CD4-positive, alpha-beta T cell (primary cell): ENCODE measurements around the gene RD3L. TPM values are rescaled to one million over a fixed set of nuclear protein-coding genes. Genes with fewer than 3 reads are reported as not detected.

Source experiments
- ATAC-seq: fragments of 200-7000 bp; cut with Tn5 transposase; one replicate; pipeline ENCODE4 v1.10.0; 2022; ENCODE audit warnings: mild to moderate bottlenecking; ENCODE audit not compliant: poor library complexity
- CTCF ChIA-PET: fragments of 350-600 bp; sonication (Branson Sonifier 250); formaldehyde crosslinking; loops from one replicate; lab custom pipeline; 2021; ENCODE audit warnings: antibody characterized with exemption, inconsistent platforms; lab: Charles Lee
- POLR2A ChIA-PET: fragments of 350-600 bp; sonication (Branson Sonifier 250); formaldehyde crosslinking; loops from one replicate; lab custom pipeline; 2021; ENCODE audit warnings: antibody characterized with exemption, inconsistent platforms; lab: Charles Lee
- DNase-seq, 14 experiments: peaks; one replicate each; pipeline ENCODE4 v3.0.0-alpha.2; 2013 to 2020; ENCODE audit warnings: mixed read lengths in 2 of 14
- H3K27ac ChIP-seq, 2 donors: one replicate each; pipeline versions ENCODE4 v1.5.1 to v1.7.0; 2013; ENCODE audit warnings: low read length in 2 of 2, low read depth in 1 of 2, mild to moderate bottlenecking in 1 of 2
- H3K27me3 ChIP-seq, 2 experiments: 1 replicate in 1 of 2; 2 replicates in 1 of 2; pipeline versions ENCODE4 v1.6.1 to v1.7.0; 2013; ENCODE audit warnings: low read length in 2 of 2, control low read depth in 1 of 2, mild to moderate bottlenecking in 1 of 2, moderate library complexity in 1 of 2; ENCODE audit not compliant: insufficient read depth in 2 of 2, control insufficient read depth in 1 of 2
- H3K36me3 ChIP-seq: one replicate; pipeline ENCODE4 v1.6.1; 2013; ENCODE audit warnings: low read length, control low read depth; ENCODE audit not compliant: insufficient read depth
- H3K4me1 ChIP-seq: one replicate; pipeline ENCODE4 v1.6.1; 2013; ENCODE audit warnings: low read length, control low read depth; ENCODE audit not compliant: insufficient read depth
- H3K4me3 ChIP-seq: one replicate; pipeline ENCODE4 v1.5.1; 2013; ENCODE audit warnings: mild to moderate bottlenecking, low read length, moderate library complexity
- H3K9me3 ChIP-seq, 2 experiments: 1 replicate in 1 of 2; 2 replicates in 1 of 2; pipeline versions ENCODE4 v1.6.1 to v1.7.0; 2013; ENCODE audit warnings: low read length in 2 of 2, mild to moderate bottlenecking in 2 of 2, control low read depth in 1 of 2, moderate library complexity in 1 of 2; ENCODE audit not compliant: control insufficient read depth in 1 of 2, insufficient read depth in 1 of 2
- H3K27ac Mint-ChIP-seq: one replicate; pipeline ENCODE4 v1.8.0; 2020; ENCODE audit warnings: mixed read lengths
- H3K27me3 Mint-ChIP-seq: one replicate; pipeline ENCODE4 v1.8.0; 2021; ENCODE audit warnings: mixed read lengths
- H3K36me3 Mint-ChIP-seq: one replicate; pipeline ENCODE4 v1.8.0; 2021; ENCODE audit warnings: low read depth, mixed read lengths
- H3K4me1 Mint-ChIP-seq: one replicate; pipeline ENCODE4 v1.8.0; 2021; ENCODE audit warnings: low read depth, mixed read lengths
- H3K4me3 Mint-ChIP-seq: one replicate; pipeline ENCODE4 v1.8.0; 2020; ENCODE audit warnings: mild to moderate bottlenecking, mixed read lengths
- H3K9me3 Mint-ChIP-seq: one replicate; pipeline ENCODE4 v1.8.0; 2020; ENCODE audit warnings: mixed read lengths
- CTCF ChIP-seq: fragments of 200-600 bp; IDR thresholded peaks from one replicate; pipeline ENCODE4 v1.8.0; 2022; ENCODE audit warnings: antibody characterized with exemption, mild to moderate bottlenecking
- intact Hi-C, 2 experiments: fragments of 100-400 bp; cut with DNase I in 1 of 2; cut with micrococcal nuclease in 1 of 2; formaldehyde crosslinking; loops; one replicate each; pipeline versions ENCODE4 v1.15.1 to v1.9.0; 2023 to 2025; cut with DNase I, micrococcal nuclease
- total RNA-seq, 174 experiments: library from RNA in 2 of 174; stranded (reverse) in 2 of 174; gene quantifications; one replicate each; pipeline ENCODE4 v1.2.3 and lab custom pipeline; 2021 to 2026

Gene RD3L
- total RNA-seq, 2 experiments from 2014 or later: not detected

- ATAC-seq (no peak), DNase-seq (no peak)
- no peak for TF ChIP-seq CTCF
- Histone ChIP-seq H3K4me3 (no peak overlapping the region), H3K9me3 (no peaks in the 10 kb centered on the region), H3K4me1 (no peaks in the 10 kb centered on the region), H3K27me3 (no peaks in the 10 kb centered on the region), H3K27ac (no peak overlapping the region), H3K36me3 (no peaks in the 10 kb centered on the region)
- intact Hi-C loops: no loop called here
- CTCF ChIA-PET: interaction anchor here (1.7 kb wide), 1 partner anchor 18 kb away, joined by 5 read pairs; the partner anchor contains the start of gene RD3L
- POLR2A ChIA-PET: no interaction called here
- Mint-ChIP-seq H3K9me3 (no peaks in the 10 kb centered on the region), H3K36me3 (no peaks in the 10 kb centered on the region), H3K4me1 (no peaks in the 10 kb centered on the region), H3K27me3 (peaks cover 13% of the 10 kb centered on the region), H3K4me3 (no peak overlapping the region), H3K27ac (no peak overlapping the region)
Observed at GRCh38 chr14:103960457-103961055, 18.2 kb upstream of the RD3L start.

- ChIA-PET CTCF (interaction anchor here (1.1 kb wide), 1 partner anchor 140 kb away, joined by 3 read pairs; no protein-coding TSS in a partner anchor), POLR2A (no interaction called here)
- ATAC-seq: no peak
- Histone ChIP-seq H3K36me3 (no peaks in the 10 kb centered on the region), H3K4me3 (no peak overlapping the region), H3K27me3 (peaks cover 8 to 18% of the 10 kb centered on the region in 2 experiments), H3K9me3 (peaks cover 0 to 4% of the 10 kb centered on the region in 2 experiments), H3K4me1 (no peaks in the 10 kb centered on the region), H3K27ac (no peak overlapping the region)
- DNase-seq: no peak
- no peak overlapping the region for H3K27ac Mint-ChIP-seq
- H3K27me3 Mint-ChIP-seq: peaks cover 43% of the 10 kb centered on the region
- no peak for TF ChIP-seq CTCF
- intact Hi-C loops: no loop called here
- no peaks in the 10 kb centered on the region for H3K4me1 Mint-ChIP-seq
- no peaks in the 10 kb centered on the region for H3K36me3 Mint-ChIP-seq
- H3K4me3 Mint-ChIP-seq: no peak overlapping the region
- H3K9me3 Mint-ChIP-seq: no peaks in the 10 kb centered on the region
Observed at GRCh38 chr14:103949131-103949790, 6.9 kb upstream of the RD3L start.

- Mint-ChIP-seq H3K27me3 (peaks cover 44% of the 10 kb centered on the region), H3K9me3 (no peaks in the 10 kb centered on the region), H3K4me3 (no peak overlapping the region), H3K4me1 (no peaks in the 10 kb centered on the region), H3K27ac (no peak overlapping the region), H3K36me3 (no peaks in the 10 kb centered on the region)
- ATAC-seq (no peak), DNase-seq (no peak)
- Histone ChIP-seq H3K27ac (no peak overlapping the region), H3K27me3 (peaks cover 8 to 18% of the 10 kb centered on the region in 2 experiments), H3K4me1 (no peaks in the 10 kb centered on the region), H3K4me3 (no peak overlapping the region), H3K36me3 (no peaks in the 10 kb centered on the region), H3K9me3 (peaks cover 0 to 4% of the 10 kb centered on the region in 2 experiments)
- no peak for TF ChIP-seq CTCF
- POLR2A ChIA-PET: no interaction called here
- intact Hi-C loops: no loop called here
- CTCF ChIA-PET: no interaction called here
Observed at GRCh38 chr14:103948442-103948841, 6.1 kb upstream of the RD3L start.
